Activated CD4-positive, alpha-beta T cell treated with anti-CD3 and anti-CD28 coated beads for 48 hours (primary cell): ENCODE results near the gene EHD4.

Experiments used
- DNase-seq: peaks from one replicate; pipeline ENCODE4 v3.0.0-alpha.2; 2020

Gene EHD4

GRCh38 chr15:41979493-41980266 lies 7.3 kb upstream of the EHD4 start:
- no peak for DNase-seq

GRCh38 chr15:41978534-41978933 lies 6.2 kb upstream of the EHD4 start:
- DNase-seq: no peak

GRCh38 chr15:41977757-41978383 lies 5.5 kb upstream of the EHD4 start:
- DNase-seq: no peak

GRCh38 chr15:41975669-41976068 lies 3.3 kb upstream of the EHD4 start:
- DNase-seq: no peak

GRCh38 chr15:41974041-41974440 lies 1.7 kb upstream of the EHD4 start:
- no peak for DNase-seq

GRCh38 chr15:41971895-41972252 lies 483 bp downstream of the EHD4 start:
- no peak for DNase-seq

- peak; percentile 85 for DNase-seq
Observed at GRCh38 chr15:41971089-41971894, 1.1 kb downstream of the EHD4 start.

GRCh38 chr15:41970456-41970855 lies 1.9 kb downstream of the EHD4 start:
- DNase-seq: no peak

GRCh38 chr15:41969851-41970431 lies 2.4 kb downstream of the EHD4 start:
- peak; percentile 27 for DNase-seq

GRCh38 chr15:41968701-41969100 lies 3.7 kb downstream of the EHD4 start:
- DNase-seq: no peak

GRCh38 chr15:41967506-41968206 lies 4.7 kb downstream of the EHD4 start:
- DNase-seq: no peak

GRCh38 chr15:41966920-41967465 lies 5.4 kb downstream of the EHD4 start:
- no peak for DNase-seq

- no peak for DNase-seq
Observed at GRCh38 chr15:41966414-41966812, 5.9 kb downstream of the EHD4 start.

GRCh38 chr15:41965441-41966413 lies 6.6 kb downstream of the EHD4 start:
- DNase-seq: no peak

- DNase-seq: no peak
Observed at GRCh38 chr15:41961595-41962202, 10.7 kb downstream of the EHD4 start.

- DNase-seq: no peak
Observed at GRCh38 chr15:41961001-41961518, 11.3 kb downstream of the EHD4 start.

GRCh38 chr15:41958002-41958420 lies 14.3 kb downstream of the EHD4 start:
- no peak for DNase-seq

- no peak for DNase-seq
Observed at GRCh38 chr15:41957021-41957897, 15.1 kb downstream of the EHD4 start.

GRCh38 chr15:41955807-41956525 lies 16.4 kb downstream of the EHD4 start:
- DNase-seq: no peak
